Measurements from ENCODE around the gene FLNC. TPM values are rescaled to one million over a fixed set of nuclear protein-coding genes. Genes with fewer than 3 reads are reported as not detected.

The FLNC gene
- polyA plus RNA-seq, 4 donors = 12.1 to 18.6 (median 17.6) TPM

GRCh38 chr7:128906766-128907559 is 76.8 kb downstream of the FLNC start:
- DNase-seq (ENCODE audit: low read depth in 4 of 4, low spot score in 2 of 4) = no peak

Other genes starting within 250 kb of the FLNC start
- 1 to 10 TPM in 3 of 4 donors, under 1 TPM in 1; 0.83 to 4.8 (median 2.3) TPM for gene GARIN1A, start 158.1 kb upstream of the FLNC start, polyA plus RNA-seq (ENCODE audit: insufficient read length in 4 of 4)
- gene CALU, start 91.0 kb upstream of the FLNC start, polyA plus RNA-seq (ENCODE audit: insufficient read length in 4 of 4) = 100 to 1,000 TPM; 166 to 219 (median 188) TPM
- 1 to 10 TPM; 1.2 to 1.9 (median 1.4) TPM for gene OPN1SW, start 54.6 kb upstream of the FLNC start, polyA plus RNA-seq (ENCODE audit: insufficient read length in 4 of 4)
- gene CCDC136, start 38.4 kb upstream of the FLNC start, polyA plus RNA-seq (ENCODE audit: insufficient read length in 4 of 4) = 10 to 100 TPM; 12.0 to 31.0 (median 21.3) TPM
- 100 to 1,000 TPM; 228 to 254 (median 236) TPM for gene ATP6V1F, start 32.5 kb downstream of the FLNC start, polyA plus RNA-seq (ENCODE audit: insufficient read length in 4 of 4)
- gene KCP, start 80.3 kb downstream of the FLNC start, polyA plus RNA-seq (ENCODE audit: insufficient read length in 4 of 4) = 10 to 100 TPM; 12.1 to 41.9 (median 23.8) TPM
- gene IRF5, start 107.5 kb downstream of the FLNC start, polyA plus RNA-seq (ENCODE audit: insufficient read length in 4 of 4) = 10 to 100 TPM in 2 of 4 donors, 1 to 10 TPM in 2; 8.9 to 14.1 (median 10.8) TPM
- gene TNPO3, start 224.7 kb downstream of the FLNC start, polyA plus RNA-seq (ENCODE audit: insufficient read length in 4 of 4) = 10 to 100 TPM; 35.8 to 49.0 (median 43.9) TPM